ENCODE data around the gene CCNY. TPM values are rescaled to one million over a fixed set of nuclear protein-coding genes. Genes with fewer than 3 reads are reported as not detected.

CCNY gene
- total RNA-seq, 1 donor: 35.0 TPM

GRCh38 chr10:35347899-35348608, 11.7 kb downstream of the CCNY start:
- TF ChIP-seq CTCF (IDR thresholded peaks at IDR 0.05; ENCODE audit: insufficient read depth, low read depth, low read length): no peak
- no peak overlapping the region for H3K4me3 ChIP-seq (ENCODE audit: low read depth, low read length)
- no peak for DNase-seq (ENCODE audit: low read depth)

GRCh38 chr10:35348609-35349388, 12.5 kb downstream of the CCNY start:
- no peak for TF ChIP-seq CTCF (IDR thresholded peaks at IDR 0.05; ENCODE audit: insufficient read depth, low read depth, low read length)
- DNase-seq (ENCODE audit: low read depth): no peak
- H3K4me3 ChIP-seq (ENCODE audit: low read depth, low read length): no peak overlapping the region

GRCh38 chr10:35349389-35349915, 13.1 kb downstream of the CCNY start:
- no peak for TF ChIP-seq CTCF (IDR thresholded peaks at IDR 0.05; ENCODE audit: insufficient read depth, low read depth, low read length)
- DNase-seq (ENCODE audit: low read depth): no peak
- H3K4me3 ChIP-seq (ENCODE audit: low read depth, low read length): no peak overlapping the region

- no peak overlapping the region for H3K4me3 ChIP-seq (ENCODE audit: low read depth, low read length)
- TF ChIP-seq CTCF (IDR thresholded peaks at IDR 0.05; ENCODE audit: insufficient read depth, low read depth, low read length): no peak
- peak; percentile 72 for DNase-seq (ENCODE audit: low read depth)
Measured at GRCh38 chr10:35351021-35351420, 14.7 kb downstream of the CCNY start.

GRCh38 chr10:35352097-35352496, 15.8 kb downstream of the CCNY start:
- no peak for DNase-seq (ENCODE audit: low read depth)
- TF ChIP-seq CTCF (IDR thresholded peaks at IDR 0.05; ENCODE audit: insufficient read depth, low read depth, low read length): no peak
- H3K4me3 ChIP-seq (ENCODE audit: low read depth, low read length): no peak overlapping the region

- H3K4me3 ChIP-seq (ENCODE audit: low read depth, low read length): no peak overlapping the region
- DNase-seq (ENCODE audit: low read depth): no peak
- TF ChIP-seq CTCF (IDR thresholded peaks at IDR 0.05; ENCODE audit: insufficient read depth, low read depth, low read length): no peak
Measured at GRCh38 chr10:35352512-35352911, 16.2 kb downstream of the CCNY start.

Measured in fibroblast of villous mesenchyme (primary cell).